GM19239 (cell line): Measurements from ENCODE around the gene NRSN1.
A peak's percentile ranks its signal among the peaks of the same experiment; 100 is the strongest.

Experiments used
- DNase-seq: peaks from one replicate; pipeline ENCODE4 v3.0.0; 2011; ENCODE audit warnings: low spot score; ENCODE audit not compliant: insufficient read length
- FAIRE-seq: peaks from 2 replicates; lab custom pipeline; 2011; peaks lifted over from hg19 to GRCh38; lab: Jason Lieb, UNC

NRSN1 gene, protein sequence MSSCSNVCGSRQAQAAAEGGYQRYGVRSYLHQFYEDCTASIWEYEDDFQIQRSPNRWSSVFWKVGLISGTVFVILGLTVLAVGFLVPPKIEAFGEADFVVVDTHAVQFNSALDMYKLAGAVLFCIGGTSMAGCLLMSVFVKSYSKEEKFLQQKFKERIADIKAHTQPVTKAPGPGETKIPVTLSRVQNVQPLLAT

GRCh38 chr6:24125980-24126379, at the start of gene NRSN1:
Gene NRSN1, plus strand, starts transcription at chr6:24126215. Its CDS starts 8,113 bp downstream, at chr6:24134328.
- DNase-seq (no peak), FAIRE-seq (no peak)

GRCh38 chr6:24078200-24078599, 47.8 kb upstream of the NRSN1 start:
- no peak for DNase-seq

GRCh38 chr6:24079076-24079475, 46.9 kb upstream of the NRSN1 start:
- no peak for DNase-seq
- FAIRE-seq = no peak

More at GRCh38 chr6:24078200-24078599, 47.8 kb upstream of the NRSN1 start:
- FAIRE-seq = no peak

DNA sequence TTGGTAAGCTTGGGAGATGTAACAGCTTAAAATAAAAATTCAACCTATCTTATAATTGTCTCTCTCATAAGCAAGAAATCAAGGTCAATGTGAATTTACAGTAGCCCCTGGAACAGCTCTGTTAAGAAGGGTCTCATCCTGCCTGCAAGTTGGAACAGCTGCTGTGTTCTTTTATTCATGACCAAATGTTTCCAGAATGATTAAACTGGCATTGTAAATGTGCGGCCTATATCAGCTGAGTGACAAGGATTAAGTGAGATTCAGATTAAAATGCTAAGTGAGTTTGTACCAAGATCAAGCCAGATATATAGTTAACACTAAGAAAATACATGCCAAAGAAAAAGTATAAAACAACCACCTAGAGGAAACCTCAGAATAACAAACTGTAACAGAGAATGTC, 45.3 kb upstream of the NRSN1 start:
- FAIRE-seq = no peak
- no peak for DNase-seq

GRCh38 chr6:24089736-24090135, 36.3 kb upstream of the NRSN1 start:
- FAIRE-seq = no peak
- DNase-seq = no peak

- FAIRE-seq = no peak
Observed at GRCh38 chr6:24092407-24092806, 33.6 kb upstream of the NRSN1 start.

DNA sequence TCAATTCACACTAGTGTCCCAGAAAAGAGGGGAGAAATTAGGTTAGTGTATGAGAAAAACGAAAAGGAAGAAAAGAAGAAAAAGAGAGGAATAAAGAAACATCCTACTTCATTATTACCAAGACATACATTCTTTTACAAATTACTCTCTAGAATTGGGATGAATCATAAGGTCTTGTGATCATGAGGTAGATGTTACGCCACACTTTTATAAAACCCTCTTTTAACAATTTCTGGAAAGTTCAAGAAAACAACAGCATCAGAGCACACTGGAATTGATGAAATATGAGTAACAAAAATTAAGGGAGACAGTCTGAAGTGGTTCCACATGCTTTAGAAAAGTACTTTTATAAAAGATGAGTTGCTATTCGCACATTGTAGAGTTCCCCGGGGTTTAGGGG, 32.6 kb upstream of the NRSN1 start:
- no peak for FAIRE-seq
- DNase-seq = no peak

More at GRCh38 chr6:24092407-24092806, 33.6 kb upstream of the NRSN1 start:
- no peak for DNase-seq

- DNase-seq (no peak), FAIRE-seq (no peak)
Observed at GRCh38 chr6:24099181-24099580, 26.8 kb upstream of the NRSN1 start.

- DNase-seq = no peak
- FAIRE-seq = no peak
Observed at GRCh38 chr6:24100024-24100769, 25.8 kb upstream of the NRSN1 start.

- DNase-seq (no peak), FAIRE-seq (no peak)
Observed at GRCh38 chr6:24100770-24101155, 25.3 kb upstream of the NRSN1 start.

DNA sequence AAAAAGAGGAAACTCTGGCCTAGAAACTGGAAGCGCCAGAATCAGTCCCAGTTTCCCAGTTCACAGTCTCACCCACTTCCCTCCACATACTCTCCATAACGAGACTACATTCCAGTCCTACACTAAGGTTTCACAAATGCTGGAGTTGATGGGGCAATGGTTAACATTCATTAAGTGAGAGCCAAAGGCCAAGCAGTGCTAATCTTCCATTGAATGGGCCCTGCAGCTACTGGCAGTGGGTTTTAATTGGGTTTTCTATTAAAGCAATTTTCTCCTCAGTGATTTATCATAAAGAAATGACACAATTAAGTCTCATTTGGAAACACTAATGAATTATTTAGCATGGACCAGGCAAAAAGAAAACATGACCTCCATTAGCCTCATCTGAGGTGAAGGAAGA, 20.8 kb upstream of the NRSN1 start:
- no peak for DNase-seq
- FAIRE-seq = no peak

GRCh38 chr6:24106291-24106690, 19.7 kb upstream of the NRSN1 start:
- FAIRE-seq (no peak), DNase-seq (no peak)

DNA sequence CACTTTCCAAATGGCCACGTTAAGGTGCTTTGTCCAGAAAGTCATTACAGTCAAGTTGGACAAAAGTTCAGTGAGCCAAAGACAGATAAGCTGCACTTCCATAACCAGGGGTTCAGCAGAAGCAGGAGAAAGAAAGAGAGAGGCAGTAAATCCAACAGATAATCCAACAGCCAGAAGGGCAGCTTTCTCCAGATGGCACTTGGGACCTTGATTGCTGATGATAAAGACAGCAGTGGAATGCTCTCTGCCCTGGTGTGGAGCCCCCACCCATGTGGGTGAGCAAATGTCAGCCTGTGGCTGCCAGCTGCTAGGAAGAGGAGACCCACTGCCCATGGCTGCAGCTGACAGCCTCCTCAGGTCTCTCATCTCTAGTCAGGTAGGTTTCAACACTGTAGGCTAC, 18.7 kb upstream of the NRSN1 start:
- no peak for FAIRE-seq
- DNase-seq = no peak

- DNase-seq = no peak
Observed at GRCh38 chr6:24108056-24108455, 18.0 kb upstream of the NRSN1 start.

DNA sequence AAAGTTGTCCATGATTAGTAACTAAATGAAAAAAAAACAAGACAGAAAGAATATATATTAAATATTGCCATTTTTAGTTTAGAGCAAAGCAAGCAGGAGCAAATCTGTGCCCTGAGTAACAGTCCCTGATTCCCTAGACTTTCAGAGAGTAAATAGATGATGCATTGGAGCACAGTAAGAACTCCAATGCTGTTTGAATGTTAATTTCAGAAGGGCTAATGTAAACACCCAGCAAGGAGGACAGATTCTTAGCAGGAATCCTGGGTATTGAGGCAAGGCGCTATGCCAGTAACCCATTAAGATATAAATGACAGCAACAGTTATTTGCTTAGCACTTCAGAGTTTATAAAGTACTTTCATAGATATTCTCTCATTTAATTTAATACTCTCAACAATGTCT, 15.6 kb upstream of the NRSN1 start:
- FAIRE-seq (no peak), DNase-seq (no peak)

More at GRCh38 chr6:24108056-24108455, 18.0 kb upstream of the NRSN1 start:
- FAIRE-seq = no peak

DNA sequence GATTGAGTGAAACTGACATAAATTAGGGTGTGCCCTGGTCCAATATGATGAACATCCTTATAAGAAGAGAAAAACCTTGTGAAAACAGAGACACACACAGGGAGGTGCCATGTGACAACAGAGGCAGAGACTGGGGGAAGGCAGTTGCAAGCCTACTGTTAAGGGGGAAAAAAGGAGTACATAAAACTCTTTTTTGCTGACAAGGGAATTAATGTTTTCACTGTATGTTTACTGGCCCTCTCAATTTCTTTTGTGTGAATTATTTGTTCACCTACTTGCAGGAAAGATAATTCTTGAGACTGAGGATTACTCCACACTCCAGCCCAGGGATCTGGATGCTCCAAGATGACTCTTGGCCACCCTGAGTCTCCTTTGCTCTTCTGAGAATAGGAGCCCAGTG, 12.1 kb upstream of the NRSN1 start:
- FAIRE-seq = no peak
- no peak for DNase-seq

DNA sequence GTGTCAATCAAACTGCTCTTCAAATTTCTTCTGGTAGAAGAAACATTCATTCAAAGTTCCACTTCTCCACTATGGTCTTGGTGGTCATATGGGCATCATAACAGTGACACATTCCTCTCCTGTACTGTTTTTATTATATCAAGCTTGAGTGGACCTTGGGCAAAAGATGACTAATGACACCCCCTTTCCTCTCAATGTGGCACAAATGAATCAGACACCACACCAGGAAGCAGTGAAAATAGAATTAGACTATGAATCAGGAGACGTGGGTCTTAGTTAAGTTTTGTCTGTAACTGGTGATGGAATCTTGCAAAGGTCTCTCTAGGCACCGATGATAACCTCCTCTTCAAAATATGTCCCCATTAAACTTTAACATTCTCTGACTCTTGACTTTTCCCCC, 9.0 kb upstream of the NRSN1 start:
- no peak for FAIRE-seq

DNA sequence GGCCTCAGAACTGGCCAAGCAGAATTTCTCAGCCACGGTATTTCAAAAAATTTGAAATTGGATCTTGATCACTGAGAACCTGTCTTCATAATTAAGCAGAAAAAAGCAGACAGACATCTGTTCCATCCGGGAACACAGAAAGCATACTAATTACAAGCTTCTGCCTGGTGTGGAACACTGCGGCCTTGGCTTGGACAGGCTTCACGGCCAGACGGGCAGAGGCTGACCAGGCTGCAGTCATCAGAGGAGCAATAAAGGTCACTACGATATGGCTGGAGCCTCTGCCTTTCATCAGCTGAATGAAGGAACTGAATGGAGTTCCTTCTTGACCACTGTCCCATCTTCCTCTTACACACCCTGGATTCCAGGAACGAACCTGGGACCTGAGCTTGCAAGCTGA, 3.9 kb upstream of the NRSN1 start:
- DNase-seq (no peak), FAIRE-seq (no peak)

More for the DNA sequence above, 9.0 kb upstream of the NRSN1 start:
- DNase-seq = no peak

- FAIRE-seq (no peak), DNase-seq (peak; percentile 49)
Observed at GRCh38 chr6:24126586-24127192, 674 bp downstream of the NRSN1 start.

DNA sequence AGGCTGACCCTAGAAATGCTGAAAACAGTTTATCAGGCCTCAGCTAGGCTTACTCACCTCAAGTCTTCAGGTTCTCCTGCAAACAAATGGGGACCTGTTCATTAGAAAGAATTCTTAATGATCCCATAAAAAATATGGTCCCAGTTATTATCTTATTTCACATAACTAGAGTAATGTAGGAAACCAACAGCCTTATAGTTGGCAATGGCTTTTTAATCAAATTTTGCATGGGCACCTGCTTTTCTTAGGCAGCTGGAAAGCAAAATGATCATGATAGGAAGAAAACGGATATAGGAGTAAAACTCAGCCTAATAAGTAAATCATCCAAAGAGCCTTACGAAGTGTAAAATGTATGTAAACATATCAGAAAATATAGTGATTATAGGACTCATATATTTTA, 1.3 kb downstream of the NRSN1 start:
- no peak for DNase-seq
- FAIRE-seq = no peak

DNA sequence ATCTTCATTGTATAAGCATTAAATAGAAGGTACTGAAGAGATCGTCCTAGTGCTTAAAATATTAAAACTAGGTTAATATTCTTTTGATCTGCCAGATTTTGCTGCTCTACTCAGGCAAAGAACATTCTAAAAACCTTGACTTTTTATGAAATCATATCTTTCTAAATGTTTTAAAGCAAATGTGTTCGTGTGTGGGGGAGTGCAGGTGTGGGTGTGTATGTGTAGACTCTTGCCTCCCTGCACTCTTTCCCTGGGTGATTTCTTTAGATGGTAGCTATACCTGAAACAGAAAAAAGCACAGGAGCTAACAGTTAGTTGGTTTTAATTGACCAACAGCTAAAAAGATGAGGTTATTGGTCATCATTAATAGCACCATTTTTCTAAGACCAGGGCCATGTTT, 5.7 kb downstream of the NRSN1 start:
- no peak for DNase-seq
- FAIRE-seq = no peak
